Esophagus muscularis mucosa (tissue), 4 donors: Measurements from ENCODE around the gene FAM222A. TPM values are rescaled to one million over a fixed set of nuclear protein-coding genes. Genes with fewer than 3 reads are reported as not detected.

ENCODE experiments used
- DNase-seq: peaks from one replicate; pipeline ENCODE4 v3.0.0-alpha.2; 2017; ENCODE audit errors: extremely low spot score
- H3K27ac ChIP-seq, 4 donors: fragments of 200-600 bp; sonication (generic); replicated peaks in 1 of 4; 1 replicate in 3 of 4; 2 replicates in 1 of 4; pipeline ENCODE4 v1.5.1; 2016 to 2019; ENCODE audit warnings: mild to moderate bottlenecking in 1 of 4
- H3K27me3 ChIP-seq, 4 donors: fragments of 200-600 bp; sonication (generic); one replicate each; pipeline versions ENCODE4 v1.5.1 to v1.6.0; 2016 to 2019
- H3K36me3 ChIP-seq, 4 donors: fragments of 200-600 bp; sonication (generic); one replicate each; pipeline ENCODE4 v1.5.1; 2016 to 2019
- H3K4me1 ChIP-seq, 4 donors: fragments of 200-600 bp; sonication (generic); one replicate each; pipeline ENCODE4 v1.5.1; 2016 to 2019
- H3K4me3 ChIP-seq, 4 donors: fragments of 200-600 bp; sonication (generic); 1 replicate in 2 of 4; 2 replicates in 2 of 4; pipeline ENCODE4 v1.5.1; 2016 to 2019; ENCODE audit warnings: mild to moderate bottlenecking in 4 of 4, moderate library complexity in 1 of 4
- H3K9me3 ChIP-seq, 4 donors: fragments of 200-600 bp; sonication (generic); 1 replicate in 3 of 4; 2 replicates in 1 of 4; pipeline ENCODE4 v1.5.1; 2016 to 2019
- CTCF ChIP-seq, 3 experiments: fragments of 200-600 bp in 2 of 3; fragments of 450-650 bp in 1 of 3; sonication (generic) in 2 of 3; IDR thresholded peaks; one replicate each; pipeline ENCODE4 v1.5.1; 2017 to 2019; ENCODE audit warnings: antibody characterized with exemption in 3 of 3, mild to moderate bottlenecking in 2 of 3, moderate library complexity in 1 of 3
- EP300 ChIP-seq: sonication (generic); formaldehyde crosslinking; IDR thresholded peaks from one replicate; pipeline ENCODE4 v1.6.1; 2017; ENCODE audit warnings: antibody characterized with exemption
- POLR2A ChIP-seq: fragments of 450-650 bp; IDR thresholded peaks from one replicate; pipeline ENCODE4 v1.6.1; 2017; ENCODE audit warnings: antibody characterized with exemption, moderate library complexity, mild to moderate bottlenecking, low read depth
- POLR2AphosphoS5 ChIP-seq, 2 donors: sonication (generic); formaldehyde crosslinking; IDR thresholded peaks; one replicate each; pipeline ENCODE4 v1.6.1; 2017; ENCODE audit warnings: antibody characterized with exemption in 2 of 2
- WGBS: methylation state at CpG from one replicate; pipeline ENCODE4 v1.1.5; 2018; 5-methylcytosine and 5-hydroxymethylcytosine counted together
- intact Hi-C: fragments of 100-400 bp; cut with DNase I; formaldehyde crosslinking; loops from one replicate; pipeline ENCODE4 v1.15.1; 2023
- total RNA-seq, 4 donors: library from RNA; depleted of rRNA; stranded (reverse); fragments of >200 nt; gene quantifications; one replicate each; pipeline versions ENCODE4 v1.1.0 to v1.2.1, GENCODE V29; 2016

The FAM222A gene
- total RNA-seq, 4 donors from 2014 or later, result 0.42 to 3.8 (median 3.2) TPM

DNA sequence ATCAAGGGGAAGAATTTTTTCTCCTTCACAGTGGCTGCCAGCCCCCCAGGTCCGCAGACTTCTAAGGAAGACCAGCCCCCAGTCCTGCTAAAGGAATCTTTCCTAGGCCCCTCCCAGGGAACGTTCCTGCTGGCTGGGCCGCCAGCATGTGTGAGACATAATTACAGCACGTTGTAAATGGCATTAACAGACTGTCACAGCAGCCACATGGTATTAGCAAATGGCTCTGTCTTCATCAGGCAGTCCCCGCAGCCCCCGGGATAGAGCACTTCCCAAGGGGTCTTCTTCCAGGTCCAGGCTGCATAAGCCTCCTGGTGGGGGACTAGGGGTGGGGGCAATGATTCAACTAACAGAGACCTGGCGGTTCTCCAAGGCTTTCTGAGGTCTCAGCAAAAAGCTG lies 34.9 kb upstream of the FAM222A start:
- H3K4me3 ChIP-seq, result no peak overlapping the region
- H3K9me3 ChIP-seq, result no peaks in the 10 kb centered on the region
- peaks cover 0 to 7% (median 2%) of the 10 kb centered on the region in 4 donors for H3K4me1 ChIP-seq
- H3K36me3 ChIP-seq, result no peaks in the 10 kb centered on the region
- WGBS, result 42% methylated on average over 5 of the region's 7 CpGs
- no peaks in the 10 kb centered on the region for H3K27me3 ChIP-seq
- intact Hi-C loops, result no loop called here
- no peak for DNase-seq
- no peak for TF ChIP-seq POLR2A
- H3K27ac ChIP-seq, result no peak overlapping the region

- H3K36me3 ChIP-seq, result no peaks in the 10 kb centered on the region
- TF ChIP-seq POLR2A, result no peak
- no peak for TF ChIP-seq POLR2AphosphoS5 (IDR thresholded peaks at IDR 0.05)
- TF ChIP-seq EP300, result no peak
- TF ChIP-seq CTCF (IDR thresholded peaks at IDR 0.05), result no peak
- no peak overlapping the region for H3K4me3 ChIP-seq
- H3K27ac ChIP-seq, result no peak overlapping the region
- H3K27me3 ChIP-seq, result no peaks in the 10 kb centered on the region
- DNase-seq, result no peak
- WGBS, result 82% methylated on average over 6 of the region's 8 CpGs
- peaks cover 0 to 7% (median 2%) of the 10 kb centered on the region in 4 donors for H3K4me1 ChIP-seq
- H3K9me3 ChIP-seq, result no peaks in the 10 kb centered on the region
- intact Hi-C loops, result no loop called here
These were observed 33.9 kb upstream of the FAM222A start for GRCh38 chr12:109679501-109680263.

DNA sequence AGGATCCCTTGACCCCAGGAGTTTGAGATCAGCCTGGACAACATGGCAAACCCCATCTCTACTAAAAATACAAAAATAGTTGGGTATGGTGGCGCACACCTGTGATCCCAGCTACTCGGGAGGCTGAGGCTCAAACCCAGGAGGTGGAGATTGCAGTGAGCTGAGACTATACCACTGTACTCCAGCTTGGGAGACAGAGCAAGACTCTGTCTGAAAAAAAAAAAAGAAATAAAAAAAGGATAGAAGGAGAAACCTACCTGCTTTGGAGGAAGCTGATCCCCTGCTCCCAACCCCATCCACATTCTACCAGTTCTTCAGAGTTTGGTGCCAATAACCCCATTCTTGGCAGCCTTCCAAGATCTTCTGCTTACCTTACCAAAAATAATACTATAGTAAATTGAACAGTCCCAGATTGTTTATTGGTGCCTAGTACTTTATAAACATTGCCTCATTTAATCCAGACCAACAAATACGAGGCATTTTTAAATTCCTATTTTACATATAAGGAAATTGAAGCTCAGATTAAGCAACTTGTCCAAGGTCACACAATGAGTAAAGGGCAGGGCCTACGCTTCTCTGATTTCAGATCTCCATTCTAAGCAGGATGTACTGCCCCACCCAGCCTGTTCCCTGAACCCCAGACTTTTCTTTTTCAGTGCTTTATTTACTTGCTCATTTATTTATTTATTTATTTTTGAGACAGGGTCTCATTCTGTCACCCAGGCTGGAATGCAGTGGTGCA lies 33.2 kb upstream of the FAM222A start:
- TF ChIP-seq EP300, result no peak
- WGBS, result 74% methylated on average over 4 of the region's 4 CpGs
- no peak overlapping the region for H3K4me3 ChIP-seq
- no peaks in the 10 kb centered on the region for H3K36me3 ChIP-seq
- peaks cover 0 to 7% (median 2%) of the 10 kb centered on the region in 4 donors for H3K4me1 ChIP-seq
- DNase-seq, result no peak
- H3K27me3 ChIP-seq, result no peaks in the 10 kb centered on the region
- no peaks in the 10 kb centered on the region for H3K9me3 ChIP-seq
- intact Hi-C loops, result no loop called here
- H3K27ac ChIP-seq, result no peak overlapping the region

DNA sequence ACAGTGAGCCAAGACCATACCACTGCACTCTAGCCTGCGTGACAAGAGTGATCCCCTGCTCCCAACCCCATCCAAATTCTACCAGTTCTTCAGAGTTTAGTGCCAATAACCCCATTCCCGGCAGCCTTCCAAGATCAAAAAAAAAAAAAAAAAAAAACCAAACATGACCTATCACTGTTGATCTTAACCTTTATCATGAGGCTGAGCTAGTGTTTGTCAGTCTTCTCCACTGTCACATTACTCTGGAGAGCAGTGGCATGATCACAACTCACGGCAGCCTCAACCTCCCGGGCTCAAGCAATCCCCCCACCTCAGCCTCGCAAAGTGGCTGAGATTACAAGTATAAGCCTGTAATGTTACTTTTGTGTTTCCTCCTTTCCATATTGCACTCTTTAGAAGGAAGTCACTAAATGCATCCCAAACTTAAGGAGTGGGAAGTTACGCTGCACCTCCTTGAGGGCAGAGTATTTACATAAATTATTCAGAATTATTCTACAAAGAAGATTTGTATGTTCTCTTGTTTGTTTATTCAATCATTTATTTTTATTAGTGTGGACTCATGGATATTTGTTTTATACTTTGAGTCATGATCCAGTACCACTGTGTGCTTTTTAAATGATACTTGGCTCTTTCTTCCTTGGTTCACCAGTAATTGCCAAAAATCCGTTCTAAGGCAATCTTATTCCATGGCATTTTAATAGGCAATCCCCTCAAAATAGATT lies 31.5 kb upstream of the FAM222A start:
- WGBS, result 76% methylated on average over 7 of the region's 7 CpGs
- Histone ChIP-seq H3K27me3 (no peaks in the 10 kb centered on the region), H3K4me1 (peaks cover 0 to 7% (median 2%) of the 10 kb centered on the region in 4 donors), H3K36me3 (no peaks in the 10 kb centered on the region), H3K4me3 (no peak overlapping the region), H3K9me3 (no peaks in the 10 kb centered on the region), H3K27ac (no peak overlapping the region)
- no peak for TF ChIP-seq POLR2A
- no peak for TF ChIP-seq CTCF (IDR thresholded peaks at IDR 0.05)
- no peak for TF ChIP-seq POLR2AphosphoS5 (IDR thresholded peaks at IDR 0.05)
- TF ChIP-seq EP300, result no peak
- DNase-seq, result no peak
- intact Hi-C loops, result no loop called here

DNA sequence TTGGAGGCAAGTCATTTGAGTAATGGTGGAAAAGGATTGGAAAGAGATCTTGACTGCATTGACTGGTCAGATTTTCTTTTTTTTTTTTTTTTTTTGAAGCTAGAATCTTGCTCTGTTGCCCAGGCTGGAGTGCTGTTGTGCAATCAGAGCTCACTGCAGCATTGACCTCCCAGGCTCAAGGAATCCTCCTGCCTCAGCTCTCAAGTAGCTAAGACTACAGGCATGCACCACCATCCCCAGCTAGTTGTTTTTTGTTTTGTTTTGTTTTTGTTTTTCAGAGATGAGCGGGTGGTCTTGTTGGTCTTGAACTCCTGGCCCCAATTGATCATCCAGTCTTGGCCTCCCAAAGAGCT lies 30.9 kb upstream of the FAM222A start:
- Histone ChIP-seq H3K4me1 (peaks cover 0 to 7% (median 2%) of the 10 kb centered on the region in 4 donors), H3K9me3 (no peaks in the 10 kb centered on the region), H3K4me3 (no peak overlapping the region), H3K36me3 (no peaks in the 10 kb centered on the region), H3K27ac (no peak overlapping the region), H3K27me3 (no peaks in the 10 kb centered on the region)
- WGBS, result 100% methylated on average over 1 of the region's 1 CpG
- no peak for DNase-seq
- no peak for TF ChIP-seq EP300
- TF ChIP-seq POLR2AphosphoS5 (IDR thresholded peaks at IDR 0.05), result no peak
- no peak for TF ChIP-seq POLR2A
- TF ChIP-seq CTCF (IDR thresholded peaks at IDR 0.05), result no peak
- intact Hi-C loops, result no loop called here
